GM12872 (cell line): Measurements from ENCODE around the gene KLB.

Experiments used
- CTCF ChIP-seq: IDR thresholded peaks from 3 replicates; pipeline ENCODE4 v1.5.1; 2011; ENCODE audit warnings: low read depth, mild to moderate bottlenecking, low read length, moderate library complexity; ENCODE audit not compliant: insufficient read depth

KLB gene

GRCh38 chr4:39464886-39465501 lies 58.3 kb downstream of the KLB start:
- TF ChIP-seq CTCF: no peak

- TF ChIP-seq CTCF: no peak
Observed at GRCh38 chr4:39466747-39467146, 60.0 kb downstream of the KLB start.

- TF ChIP-seq CTCF: no peak
Observed at GRCh38 chr4:39467464-39467863, 60.7 kb downstream of the KLB start.

- peak; percentile 68 for TF ChIP-seq CTCF
Observed at GRCh38 chr4:39469429-39470077, 62.8 kb downstream of the KLB start.

GRCh38 chr4:39470402-39470801 lies 63.7 kb downstream of the KLB start:
- TF ChIP-seq CTCF: no peak

- no peak for TF ChIP-seq CTCF
Observed at GRCh38 chr4:39472396-39472795, 65.7 kb downstream of the KLB start.

GRCh38 chr4:39476187-39476895 lies 69.6 kb downstream of the KLB start:
- no peak for TF ChIP-seq CTCF
